Measurements from ENCODE around the gene INPP4B.
"Not testable (repeated sequence)": the region's sequence is repeated elsewhere in the genome, so short reads cannot be mapped to it uniquely, and the experiment has no call there.

The INPP4B gene

GRCh38 chr4:142112451-142112850, 733.6 kb downstream of the INPP4B start:
- no peak for DNase-seq

- no peak for DNase-seq
These were observed 736.0 kb downstream of the INPP4B start for GRCh38 chr4:142110136-142110535.

DNA sequence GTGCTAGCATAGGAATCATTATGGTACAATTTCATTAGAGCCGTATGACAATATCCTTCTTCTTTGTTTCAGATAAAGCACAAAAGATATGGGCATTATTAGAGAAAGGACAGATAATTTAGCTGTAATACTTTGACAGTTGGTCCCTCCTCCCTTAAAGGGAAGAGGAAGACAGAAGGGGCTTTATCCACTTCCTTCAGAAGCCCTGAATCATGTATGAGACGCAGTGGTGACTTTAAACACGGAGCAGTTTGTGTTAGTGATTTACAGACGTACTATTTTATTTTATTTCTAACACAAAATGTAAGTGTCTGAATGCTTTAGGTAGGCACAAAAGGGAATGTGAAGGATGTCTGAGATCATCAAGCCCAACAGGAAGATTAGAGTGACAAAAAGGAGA, 742.1 kb downstream of the INPP4B start:
- no peak for DNase-seq

DNA sequence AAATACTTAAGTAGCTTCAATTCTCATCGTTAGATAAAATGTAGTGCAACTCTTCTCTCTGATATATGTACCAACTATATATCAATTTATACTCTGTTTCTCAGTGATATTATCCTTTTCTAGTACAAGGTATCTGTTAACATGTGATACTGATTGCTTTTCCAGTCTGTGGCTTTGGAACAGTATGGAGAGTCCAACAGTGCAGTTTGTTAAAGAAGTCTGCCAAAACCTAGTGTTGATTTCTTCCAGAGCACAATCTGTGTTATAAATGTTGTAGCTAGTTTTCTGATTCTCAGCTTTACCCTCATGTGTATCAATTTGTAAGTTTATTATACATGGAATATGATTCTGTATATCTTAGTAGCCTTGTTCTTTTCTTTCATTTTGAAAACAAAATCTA, 744.7 kb downstream of the INPP4B start:
- DNase-seq = no peak

DNA sequence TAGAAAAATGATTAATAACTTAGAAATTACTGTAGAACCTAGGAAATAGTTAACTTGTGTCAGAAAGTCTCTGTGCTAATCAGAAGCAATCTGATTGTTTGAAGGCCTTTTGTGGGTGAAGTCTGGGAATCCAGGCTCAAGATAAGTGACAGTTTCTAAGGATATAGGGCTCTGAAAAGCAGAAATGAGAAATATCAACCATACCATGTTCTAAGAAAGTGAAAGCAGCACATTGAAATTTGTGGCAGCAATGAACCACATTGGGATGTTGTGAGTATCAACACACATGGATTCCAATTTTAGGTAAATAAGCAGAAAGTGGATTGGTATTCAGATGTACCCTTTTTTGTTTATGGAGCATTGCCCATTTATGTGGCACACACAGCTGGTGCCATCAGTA, 745.2 kb downstream of the INPP4B start:
- no peak for DNase-seq

DNA sequence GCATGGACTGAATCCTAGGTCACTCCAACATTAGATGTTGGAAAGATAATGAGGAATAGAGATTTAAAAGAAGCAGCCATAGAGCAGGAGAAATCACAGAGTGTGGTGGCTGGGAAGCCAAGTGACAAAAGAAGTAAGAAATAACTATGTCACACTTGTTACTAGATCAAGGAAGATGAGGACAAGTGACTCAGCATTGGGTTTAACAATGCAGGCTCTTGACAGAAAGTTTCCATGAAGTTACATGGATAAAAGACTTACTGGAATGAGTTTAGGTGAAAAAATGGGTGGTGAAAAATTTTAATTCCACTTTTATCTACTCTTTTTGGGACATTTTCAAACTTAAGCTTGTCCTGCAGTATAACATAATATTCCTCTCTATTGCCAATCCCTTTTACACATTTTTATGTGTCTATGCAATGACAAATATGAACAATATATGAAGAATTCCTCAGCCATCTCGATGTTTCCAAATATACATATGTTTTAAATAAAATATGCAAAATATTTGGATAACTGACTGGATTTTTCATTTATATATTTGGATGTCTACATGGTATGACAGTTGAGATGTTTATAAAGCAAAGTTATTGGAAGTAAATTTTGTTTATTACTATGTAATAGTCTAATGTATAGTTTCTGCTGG, 747.1 kb downstream of the INPP4B start:
- no peak for DNase-seq

- no peak for DNase-seq
These were observed 747.7 kb downstream of the INPP4B start for GRCh38 chr4:142098380-142098779.

DNA sequence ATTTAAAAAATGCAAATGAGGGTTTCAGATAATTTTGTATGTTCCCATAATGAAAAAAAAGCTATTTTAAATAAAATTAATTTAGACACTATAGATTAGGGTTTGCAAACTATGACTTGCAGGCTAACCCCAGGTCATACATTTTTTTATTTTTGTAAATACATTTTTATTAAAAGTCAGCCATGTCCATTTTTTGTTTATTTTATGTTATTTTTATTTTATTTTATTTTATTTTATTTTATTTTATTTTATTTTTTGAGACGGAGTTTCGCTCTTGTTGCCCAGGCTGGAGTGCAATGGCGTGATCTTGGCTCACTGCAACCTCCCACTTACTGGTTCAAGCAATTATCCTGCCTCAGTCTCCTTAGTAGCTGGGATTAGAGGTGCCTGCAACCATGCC, 749.1 kb downstream of the INPP4B start:
- DNase-seq = no peak

DNA sequence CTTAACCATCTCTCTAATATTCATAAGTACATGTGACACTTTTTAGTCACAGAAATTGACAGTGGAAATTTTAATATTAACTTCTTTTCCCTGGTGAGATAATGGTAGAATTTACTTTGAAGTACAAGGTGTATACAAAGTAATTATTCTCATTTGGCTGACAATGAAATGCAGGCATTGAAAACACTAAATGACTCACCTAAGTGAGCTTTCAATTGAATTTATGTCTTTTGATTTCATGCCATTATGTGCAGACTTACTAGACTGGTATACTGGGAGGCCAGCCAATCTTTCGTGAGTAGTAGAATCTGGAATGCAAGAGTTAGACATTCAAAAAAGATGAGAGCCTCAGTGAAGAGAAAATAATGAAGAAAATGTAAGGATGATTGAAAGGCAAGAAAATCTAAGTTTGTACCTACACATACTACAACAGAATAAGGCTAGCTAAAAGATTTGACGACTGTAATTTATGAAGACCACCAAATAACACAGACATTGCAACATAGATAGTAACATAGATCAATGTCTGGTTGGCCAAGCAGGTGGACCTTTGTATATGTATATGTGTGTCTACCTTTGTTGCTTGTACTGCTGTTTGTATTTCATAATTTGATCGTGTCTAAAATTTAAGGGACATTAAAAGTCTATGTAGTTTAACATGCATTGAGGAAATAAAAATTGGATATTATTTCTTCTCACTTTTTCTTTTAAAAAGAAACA, 750.1 kb downstream of the INPP4B start:
- no peak for DNase-seq

- DNase-seq = no peak
These were observed 753.2 kb downstream of the INPP4B start for GRCh38 chr4:142092941-142093340.

DNA sequence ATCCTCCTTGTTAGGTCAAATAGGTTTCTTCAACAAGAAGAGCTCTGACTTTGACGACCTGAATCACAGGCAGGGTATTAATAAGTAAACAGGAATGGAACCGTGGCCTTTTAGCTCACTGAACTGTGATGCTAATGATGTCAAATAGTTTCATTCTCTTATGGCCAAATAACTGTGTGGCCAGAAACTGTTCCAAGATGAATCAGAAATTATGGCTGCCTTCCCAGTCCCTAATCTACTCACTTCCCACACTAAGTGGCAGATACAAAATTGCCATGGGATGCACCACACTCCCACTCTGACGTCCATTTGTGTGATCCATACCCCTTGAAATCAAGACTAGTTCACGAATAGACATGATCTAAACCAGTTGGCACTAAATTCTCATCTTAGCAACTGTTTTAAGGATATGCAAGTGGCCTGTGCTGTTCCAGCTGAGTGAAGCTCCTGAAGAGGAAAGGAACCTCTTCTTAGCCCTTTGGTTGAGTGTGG, 754.4 kb downstream of the INPP4B start:
- DNase-seq = no peak

DNA sequence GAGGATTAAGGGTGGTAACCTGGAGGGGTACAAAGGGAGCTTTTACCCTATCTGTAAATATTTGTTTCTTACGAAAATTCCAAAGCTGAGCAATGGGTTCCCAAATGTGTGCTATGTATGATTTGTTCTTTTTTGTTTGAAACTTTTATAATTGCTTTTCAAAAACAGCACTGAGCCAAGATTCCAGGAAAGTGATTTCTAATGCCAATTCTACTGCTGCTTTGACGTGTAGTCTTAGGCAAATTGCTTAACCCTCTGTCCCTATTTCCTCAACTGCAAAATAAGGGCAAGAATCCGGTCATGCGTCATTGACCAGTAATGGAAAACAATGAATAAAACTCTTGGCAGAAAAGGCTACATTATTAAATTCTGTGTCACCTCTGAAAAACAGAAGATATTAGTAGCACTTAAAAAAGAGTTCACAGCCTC, 755.0 kb downstream of the INPP4B start:
- DNase-seq = no peak

DNA sequence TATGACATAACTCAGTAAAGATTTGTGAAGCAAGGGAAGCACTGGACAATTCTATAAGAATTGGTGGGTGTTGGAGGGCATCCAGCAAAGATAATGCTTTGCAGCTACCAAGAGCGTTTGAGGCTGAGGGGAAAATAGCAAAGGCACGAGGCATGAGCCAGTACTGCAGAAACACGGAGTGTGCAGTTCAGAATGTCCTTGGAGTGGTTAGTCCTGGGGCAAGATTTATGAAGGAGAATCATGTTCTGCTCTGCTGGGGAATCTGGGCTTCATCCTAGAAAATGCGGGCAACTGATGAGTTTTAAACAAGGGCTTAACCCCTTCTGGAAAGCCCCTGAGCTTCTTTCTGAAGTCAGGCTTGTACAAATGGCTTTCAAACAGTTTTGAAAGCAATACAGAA, 757.2 kb downstream of the INPP4B start:
- DNase-seq = no peak

DNA sequence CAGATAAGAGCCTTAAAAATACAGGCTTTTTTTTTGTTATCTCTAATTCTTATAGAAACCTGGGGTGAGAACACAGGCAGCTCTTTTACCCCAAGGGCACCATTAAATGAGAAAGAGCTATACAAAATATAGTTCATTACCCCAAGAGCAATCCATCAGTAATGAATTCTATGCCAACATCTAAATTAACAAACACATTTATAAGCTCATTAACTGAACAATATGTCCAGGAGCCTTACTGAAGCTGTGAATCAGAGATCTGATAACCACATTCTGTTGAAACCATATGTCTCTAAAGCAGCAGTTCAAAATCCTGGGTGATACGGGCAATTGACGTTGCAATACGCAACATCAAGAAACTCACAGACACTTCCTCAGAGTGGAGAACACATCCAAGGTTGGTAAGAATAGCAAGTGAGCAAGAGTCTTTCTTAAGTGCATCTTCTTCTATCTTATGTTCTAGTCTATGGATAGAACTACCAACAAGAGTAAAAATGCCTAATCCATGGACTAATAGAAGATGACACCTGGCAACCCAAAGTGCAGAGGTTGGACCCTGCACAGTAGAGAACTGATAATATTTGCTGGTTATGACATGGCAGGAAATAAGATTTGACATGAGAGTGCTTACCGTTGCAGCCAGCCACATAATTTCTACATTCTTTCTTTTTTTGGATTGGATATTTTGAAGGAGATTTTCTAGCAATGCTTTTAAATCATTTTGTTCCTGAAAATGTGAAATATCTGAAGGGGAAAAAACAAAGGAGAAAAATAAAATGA, 760.4 kb downstream of the INPP4B start:
- DNase-seq = no peak

GRCh38 chr4:142083264-142083663, 762.8 kb downstream of the INPP4B start:
- DNase-seq = no peak

- no peak for DNase-seq
These were observed 765.1 kb downstream of the INPP4B start for GRCh38 chr4:142081025-142081424.

DNA sequence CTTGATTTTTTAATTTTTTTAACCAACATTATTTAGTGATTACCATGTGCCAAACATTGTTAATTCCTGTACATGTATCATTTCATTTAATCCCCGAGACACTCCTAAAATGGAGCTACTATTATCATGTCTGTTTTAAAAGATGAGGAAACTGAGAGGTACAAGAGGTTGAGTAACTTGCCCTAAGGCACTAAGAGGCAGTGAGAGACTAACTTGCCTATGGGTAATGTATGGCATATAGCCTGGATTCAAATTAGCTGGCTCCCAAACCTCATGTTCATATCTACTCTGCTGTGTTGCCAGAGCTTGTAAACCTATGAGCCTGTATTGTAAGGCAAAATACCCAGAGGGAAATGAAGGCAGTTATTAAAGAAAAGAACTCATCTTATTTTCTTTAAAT, 766.1 kb downstream of the INPP4B start:
- DNase-seq = no peak

DNA sequence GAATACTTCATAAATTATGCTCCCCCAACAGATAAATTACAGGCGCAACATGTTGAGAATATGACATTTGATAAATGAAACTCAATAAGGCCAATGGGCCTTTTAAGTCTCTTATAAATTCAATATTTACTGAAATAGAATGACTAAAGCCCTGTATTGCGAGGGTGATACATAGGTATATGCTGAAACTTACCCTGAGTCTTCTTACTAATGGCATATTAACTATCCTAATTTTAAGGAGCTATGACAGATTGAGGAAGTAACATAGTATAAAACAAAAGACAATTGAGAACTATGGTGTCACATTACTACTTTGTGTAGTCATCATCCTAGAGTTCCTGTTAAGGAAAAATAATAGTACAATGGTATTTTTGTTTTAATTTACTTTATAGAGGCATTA, 769.1 kb downstream of the INPP4B start:
- DNase-seq = no peak

- DNase-seq = not testable (repeated sequence)
These were observed 777.8 kb downstream of the INPP4B start for GRCh38 chr4:142068304-142068703.

- DNase-seq = not testable (repeated sequence)
These were observed 779.5 kb downstream of the INPP4B start for GRCh38 chr4:142066562-142066961.

GRCh38 chr4:142065086-142065647, 780.9 kb downstream of the INPP4B start:
- no peak for DNase-seq

GRCh38 chr4:142064181-142064580, 781.9 kb downstream of the INPP4B start:
- DNase-seq = no peak

GRCh38 chr4:142045996-142046395, 800.1 kb downstream of the INPP4B start:
- no peak for DNase-seq

Data from activated CD4-positive, alpha-beta T cell treated with anti-CD3 and anti-CD28 coated beads, Interleukin-2, amount 50 U/mL, for 4 hours (primary cell).